Tongue (tissue), 3 donors: ENCODE data around the gene RNASEH2C. TPM values are rescaled to one million over a fixed set of nuclear protein-coding genes. Genes with fewer than 3 reads are reported as not detected.
"Not testable (repeated sequence)": the region's sequence is repeated elsewhere in the genome, so short reads cannot be mapped to it uniquely, and the experiment has no call there.

Experiments used
- DNase-seq: peaks from one replicate; pipeline ENCODE4 v3.0.0-alpha.2; 2015
- small RNA-seq: library from RNA; depleted of rRNA; stranded (forward); fragments of <200 nt; gene quantifications from one replicate; pipeline ENCODE3, GENCODE V24; 2014; ENCODE audit warnings: low replicate concordance
- total RNA-seq: library from RNA; depleted of rRNA; stranded (reverse); fragments of >200 nt; gene quantifications from one replicate; pipeline ENCODE4 v1.2.3, GENCODE V29; 2014

The RNASEH2C gene
- total RNA-seq, 1 donor from 2014 or later, result 20.2 TPM

DNA sequence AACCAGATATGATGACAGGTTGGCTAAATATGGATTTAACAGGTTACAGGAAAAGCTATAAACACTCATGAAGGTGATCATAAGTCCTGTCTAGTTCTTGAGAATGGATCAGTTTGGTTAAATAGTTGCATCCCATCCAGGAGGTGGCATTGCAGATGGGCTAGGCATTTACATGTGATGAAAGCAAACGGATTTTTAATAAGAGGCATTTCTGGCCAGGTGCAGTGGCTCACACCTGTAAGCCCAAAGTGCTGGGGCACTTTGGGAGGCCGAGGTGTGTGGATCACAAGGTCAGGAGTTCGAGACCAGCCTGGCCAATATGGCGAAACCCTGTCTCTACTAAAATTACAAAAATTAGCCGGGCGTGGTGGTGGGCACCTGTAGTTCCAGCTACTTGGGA, 37.1 kb downstream of the RNASEH2C start:
- not testable (repeated sequence) for DNase-seq

DNA sequence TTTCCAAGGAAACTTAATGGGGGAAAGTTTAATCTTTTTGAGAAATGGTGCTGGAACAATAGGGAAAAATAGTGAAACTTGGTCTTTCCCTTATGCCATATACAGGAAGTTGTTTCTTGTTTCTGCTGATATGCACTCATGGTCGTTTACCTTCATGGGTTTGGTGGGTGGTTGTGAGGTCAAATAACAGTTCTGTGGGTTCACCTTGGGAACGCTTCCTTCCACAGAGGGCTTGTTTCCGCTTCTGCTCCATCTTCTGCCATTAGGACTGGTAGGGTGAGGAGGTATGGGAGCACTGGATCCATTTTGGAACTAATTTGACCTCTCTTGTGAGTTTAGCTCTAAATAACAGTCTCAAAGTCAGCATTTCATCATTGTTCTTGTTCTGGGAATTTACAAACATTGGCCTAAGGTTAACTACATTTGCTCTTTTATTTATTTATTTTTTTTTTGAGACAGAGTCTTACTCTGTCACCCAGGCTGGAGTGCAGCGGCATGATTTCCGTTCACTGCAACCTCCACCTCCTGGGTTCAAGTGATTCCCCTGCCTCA, 40.3 kb downstream of the RNASEH2C start:
- no peak for DNase-seq

GRCh38 chr11:65672982-65673381, 47.6 kb downstream of the RNASEH2C start:
- DNase-seq, result no peak

DNA sequence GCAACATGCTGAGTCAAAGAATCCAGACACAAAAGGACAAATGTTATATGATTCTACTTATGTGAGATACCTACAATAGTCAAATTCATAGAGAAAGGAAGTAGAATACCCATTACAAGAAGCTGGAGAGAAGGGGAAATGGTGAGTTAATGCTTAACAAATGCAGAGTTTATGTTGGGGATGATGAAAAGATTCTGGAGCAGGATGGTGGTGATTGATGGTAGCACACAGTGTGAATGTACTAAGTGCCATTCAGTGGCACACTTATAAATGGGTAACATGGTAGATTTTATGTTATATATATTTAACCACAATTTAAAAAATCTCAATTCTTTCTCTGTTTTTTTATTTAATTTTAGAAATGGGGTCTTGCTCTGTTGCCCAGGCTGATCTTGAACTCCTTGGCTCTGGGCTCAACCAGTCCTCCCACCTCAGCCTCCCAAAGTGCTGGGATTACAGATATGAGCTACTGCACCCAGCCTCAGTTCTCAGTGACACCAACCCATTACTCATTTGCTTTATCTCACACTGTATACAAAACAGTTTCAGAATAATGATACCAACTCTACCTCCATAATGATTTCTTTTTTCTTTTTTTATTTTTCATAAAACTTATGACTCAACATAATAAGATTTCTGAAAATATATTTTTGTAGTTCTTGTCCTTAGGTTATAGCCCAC, 48.3 kb downstream of the RNASEH2C start:
- no peak for DNase-seq

Small RNA genes lying within 50 kb of the gene (small RNA-seq; reads per million reads assigned to genes)
- gene RN7SL309P, result not detected

Other genes with a start within 250 kb of the RNASEH2C start
- 27,133 TPM for gene MALAT1, start 221.8 kb downstream of the RNASEH2C start, total RNA-seq
- 33.8 TPM for gene SCYL1, start 195.7 kb downstream of the RNASEH2C start, total RNA-seq
- 116 TPM for gene LTBP3, start 162.4 kb downstream of the RNASEH2C start, total RNA-seq
- gene ZNRD2, start 150.3 kb downstream of the RNASEH2C start, total RNA-seq, result 26.6 TPM
- gene FAM89B, start 148.3 kb downstream of the RNASEH2C start, total RNA-seq, result 30.4 TPM
- 284 TPM for gene EHBP1L1, start 144.7 kb downstream of the RNASEH2C start, total RNA-seq
- gene KCNK7, start 125.0 kb downstream of the RNASEH2C start, total RNA-seq, result 4.2 TPM
- 46.9 TPM for gene MAP3K11, start 106.6 kb downstream of the RNASEH2C start, total RNA-seq
- gene PCNX3, start 105.0 kb downstream of the RNASEH2C start, total RNA-seq, result 15.8 TPM
- gene SIPA1, start 82.7 kb downstream of the RNASEH2C start, total RNA-seq, result 23.5 TPM
- gene RELA, start 57.9 kb downstream of the RNASEH2C start, total RNA-seq, result 18.8 TPM
- 39.5 TPM for gene KAT5, start 8.5 kb downstream of the RNASEH2C start, total RNA-seq
- gene AP5B1, start 60.2 kb upstream of the RNASEH2C start, total RNA-seq, result 4.6 TPM
- gene OVOL1, start 66.3 kb upstream of the RNASEH2C start, total RNA-seq, result 2.1 TPM
- 0.10 TPM for gene SNX32, start 113.2 kb upstream of the RNASEH2C start, total RNA-seq
- 413 TPM for gene CFL1, start 137.4 kb upstream of the RNASEH2C start, total RNA-seq
- 48.4 TPM for gene MUS81, start 139.6 kb upstream of the RNASEH2C start, total RNA-seq
- 39.7 TPM for gene EFEMP2, start 152.0 kb upstream of the RNASEH2C start, total RNA-seq
- gene CTSW, start 159.0 kb upstream of the RNASEH2C start, total RNA-seq, result 0.82 TPM
- gene FIBP, start 167.7 kb upstream of the RNASEH2C start, total RNA-seq, result 90.9 TPM
- gene CCDC85B, start 169.9 kb upstream of the RNASEH2C start, total RNA-seq, result 26.2 TPM
- gene FOSL1, start 179.6 kb upstream of the RNASEH2C start, total RNA-seq, result 0.21 TPM
- 30.1 TPM for gene C11orf68, start 198.3 kb upstream of the RNASEH2C start, total RNA-seq
- gene DRAP1, start 198.6 kb upstream of the RNASEH2C start, total RNA-seq, result 49.2 TPM
- gene TSGA10IP, start 224.7 kb upstream of the RNASEH2C start, total RNA-seq, result not detected
- 66.7 TPM for gene SART1, start 240.9 kb upstream of the RNASEH2C start, total RNA-seq